ENCODE data around the gene CEPT1.
"Not testable (repeated sequence)": the region's sequence is repeated elsewhere in the genome, so short reads cannot be mapped to it uniquely, and the experiment has no call there.

The CEPT1 gene

DNA sequence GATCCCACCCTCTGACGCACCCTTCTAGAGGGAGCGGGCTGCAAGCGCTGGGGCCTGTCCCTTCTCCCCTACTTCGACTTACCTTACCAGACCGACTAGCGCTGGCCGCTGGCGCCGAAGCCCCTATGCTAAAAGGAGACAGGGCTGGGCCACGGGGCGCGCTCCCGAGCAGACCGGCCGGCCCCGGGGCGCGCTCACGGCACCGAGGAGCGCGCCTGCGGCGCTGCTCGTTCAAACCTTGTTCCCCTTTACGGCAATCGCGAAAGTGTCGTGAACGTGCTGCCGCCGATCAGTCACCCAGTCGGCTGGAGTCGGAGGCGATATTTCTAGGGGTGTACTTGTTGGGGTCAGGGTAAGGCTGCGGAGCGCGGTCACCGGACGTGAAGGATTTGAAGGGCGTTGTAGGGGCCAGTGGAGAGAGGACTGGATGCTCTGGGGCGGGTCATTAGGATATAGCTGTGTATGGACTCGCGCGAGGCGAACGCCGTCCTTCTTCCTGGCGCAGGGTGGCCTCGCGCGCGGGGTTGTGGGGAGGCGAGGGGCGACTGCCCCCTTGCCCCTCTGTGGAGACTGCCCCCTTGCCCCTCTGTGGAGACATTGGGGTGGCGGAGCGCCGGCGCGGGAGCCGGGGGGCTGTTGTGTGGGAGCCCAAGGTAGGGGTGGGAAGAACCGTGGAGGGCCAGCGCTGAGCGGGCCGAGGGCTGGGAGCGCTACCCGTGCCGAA is at the start of gene CEPT1, which contains the start of gene DRAM2:
CEPT1 (plus strand) TSS at position 268 of the 724 bp plus-strand sequence. CDS start 7,492 bp downstream, outside the sequence.
DRAM2 (minus strand) TSS at position 138 of the 724 bp plus-strand sequence. CDS start 8,539 bp downstream, outside the sequence.
- DNase-seq, result peak; percentile 50 to 94 (median 86)

GRCh38 chr1:111095421-111095820 is 44.6 kb upstream of the CEPT1 start:
- not testable (repeated sequence) for DNase-seq

GRCh38 chr1:111097356-111098099 is 42.5 kb upstream of the CEPT1 start:
- DNase-seq, result no peak

DNA sequence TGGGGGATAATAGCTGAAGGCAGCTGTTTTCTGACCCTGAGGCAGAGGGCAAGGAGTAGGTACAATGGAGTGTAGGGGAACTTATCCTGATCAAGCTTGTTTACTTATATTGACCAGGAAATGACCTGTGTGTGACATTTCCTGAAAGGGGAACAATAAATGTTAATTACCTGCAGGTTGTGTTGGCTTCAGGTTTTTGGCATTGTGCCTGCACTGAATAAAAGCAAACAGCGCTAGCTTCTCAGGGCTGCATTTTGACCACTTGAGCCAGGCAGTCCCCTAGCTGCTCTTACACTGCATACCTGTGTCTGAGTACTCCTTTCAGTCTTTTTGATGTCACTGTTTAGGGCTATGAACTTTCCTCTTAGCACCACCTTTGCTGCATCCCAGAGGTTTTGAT is 40.7 kb upstream of the CEPT1 start:
- DNase-seq, result no peak

GRCh38 chr1:111101854-111102642 is 38.0 kb upstream of the CEPT1 start:
- no peak for DNase-seq

GRCh38 chr1:111104981-111105380 is 35.0 kb upstream of the CEPT1 start:
- DNase-seq, result no peak

DNA sequence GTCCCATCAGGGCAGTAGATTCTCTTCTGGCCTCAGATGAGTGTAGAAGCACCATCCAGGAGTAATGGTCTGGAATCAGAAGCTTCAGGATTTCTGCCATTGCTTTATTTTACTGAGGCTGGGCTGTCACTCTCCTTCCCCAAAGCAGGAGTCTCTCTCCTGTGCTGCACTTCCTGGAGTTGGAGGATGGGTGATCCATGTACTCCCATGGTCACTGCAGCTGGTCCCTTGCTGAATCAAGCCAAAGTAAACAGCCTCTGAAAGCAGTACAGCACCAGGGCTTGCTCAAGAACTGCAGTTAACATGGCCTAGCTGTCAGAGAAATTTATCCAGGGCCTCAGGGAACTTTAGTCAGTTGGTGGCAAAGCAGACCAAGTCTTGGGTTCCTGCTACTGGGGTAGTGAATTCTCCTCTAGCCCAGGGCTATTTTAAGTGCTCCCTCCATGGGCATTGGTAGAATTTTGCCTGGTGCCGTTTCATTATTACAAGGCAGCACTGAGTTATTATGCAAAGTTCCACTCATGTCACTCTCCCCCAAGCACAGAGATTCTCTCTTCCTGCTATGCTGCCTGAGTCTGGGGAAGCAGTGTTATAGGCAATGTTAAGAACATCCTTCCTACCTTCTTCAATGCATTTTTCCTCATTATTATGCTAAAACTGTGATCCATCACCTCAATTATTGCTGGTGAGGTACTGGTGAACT is 29.7 kb upstream of the CEPT1 start:
- DNase-seq, result no peak

DNA sequence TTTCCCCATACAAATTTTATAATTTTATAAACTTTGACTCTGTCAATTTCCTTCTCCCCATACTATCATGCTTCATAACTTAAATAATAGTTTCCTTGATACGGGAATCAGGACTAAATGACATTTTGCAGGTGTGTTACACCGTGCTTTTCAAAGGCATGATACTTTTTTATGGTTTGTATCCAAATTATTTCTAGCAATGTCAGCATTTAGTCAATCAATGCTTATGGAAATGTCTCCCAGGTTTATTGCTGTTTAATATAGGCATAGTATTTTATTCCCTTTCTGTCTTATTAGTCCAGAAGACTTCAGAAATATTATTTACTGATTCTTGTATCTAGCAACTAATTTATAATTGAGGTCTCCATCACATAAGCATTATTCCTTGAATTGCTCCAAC is 23.5 kb upstream of the CEPT1 start:
- DNase-seq, result no peak

- no peak for DNase-seq
These were observed 13.7 kb upstream of the CEPT1 start for GRCh38 chr1:111126354-111126753.

DNA sequence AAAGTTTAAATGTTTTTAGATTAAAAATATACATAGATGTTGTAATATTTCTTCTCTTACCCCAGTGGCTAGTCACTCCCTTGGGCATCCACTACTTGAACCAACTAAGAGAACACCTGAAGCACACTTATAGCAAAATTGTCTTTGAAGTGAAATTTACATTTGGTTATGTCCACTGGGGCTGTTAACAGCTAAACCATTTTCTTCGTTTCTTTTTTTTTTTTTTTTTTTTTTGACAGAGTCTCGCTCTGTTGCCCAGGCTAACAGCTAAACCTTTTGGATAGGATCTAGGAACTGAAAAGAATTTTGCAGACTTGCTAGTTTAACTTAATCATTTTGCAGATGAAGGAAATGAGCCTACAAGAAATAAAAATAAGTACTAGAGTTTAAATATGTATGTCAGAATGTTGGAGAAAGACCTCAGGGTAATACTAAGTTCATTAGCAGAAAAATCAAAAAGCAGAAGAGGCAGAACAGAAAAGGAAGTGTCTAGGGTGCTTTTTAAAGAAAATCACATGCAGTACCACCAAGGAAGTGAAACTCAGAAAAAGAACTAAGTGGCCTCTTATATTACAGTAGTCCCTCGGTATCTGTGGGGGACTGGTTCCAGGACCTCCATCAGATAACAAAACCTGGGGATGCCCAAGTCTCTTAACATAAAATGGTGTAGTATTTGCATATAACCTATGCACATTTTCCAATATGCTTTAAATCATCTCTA is 11.9 kb upstream of the CEPT1 start:
- no peak for DNase-seq

GRCh38 chr1:111129376-111129775 is 10.6 kb upstream of the CEPT1 start:
- DNase-seq, result no peak

DNA sequence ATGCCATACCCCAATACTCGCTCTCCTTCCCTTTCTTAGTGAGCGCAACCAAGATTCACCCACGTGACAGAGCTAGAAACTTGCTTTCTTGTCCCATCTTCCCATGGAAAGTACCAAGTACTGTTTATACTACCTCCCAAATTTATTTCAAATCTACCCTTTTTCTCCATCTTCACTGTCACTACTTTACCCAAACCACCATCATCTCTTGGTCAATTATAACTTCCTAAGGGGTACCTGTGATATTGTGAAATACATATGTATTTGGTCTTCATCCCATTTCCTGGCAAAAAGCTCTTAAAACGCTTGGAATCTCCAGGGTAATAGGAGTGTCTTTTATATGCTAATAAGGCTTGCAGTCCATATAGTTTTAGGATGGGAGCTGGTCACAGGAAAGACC is 8.3 kb upstream of the CEPT1 start:
- no peak for DNase-seq

DNA sequence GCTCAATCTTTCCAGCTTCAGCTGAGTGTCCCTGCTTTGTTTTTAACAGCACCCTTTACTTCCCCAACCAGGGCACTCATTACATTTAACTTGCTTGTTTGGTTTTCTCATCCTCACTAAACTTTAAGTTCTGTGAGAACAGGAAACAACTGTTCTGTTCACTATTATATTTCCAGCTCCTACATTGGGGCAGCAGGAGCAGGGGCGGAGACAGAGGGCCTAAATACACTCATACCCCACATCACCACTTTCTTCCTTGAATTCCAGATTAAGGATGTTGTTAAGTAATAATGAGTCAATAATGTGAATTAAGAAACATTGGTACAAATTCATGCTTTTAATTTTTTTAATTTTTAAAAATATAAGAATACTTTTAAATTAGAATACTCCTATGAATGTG is 6.2 kb upstream of the CEPT1 start:
- DNase-seq, result no peak

DNA sequence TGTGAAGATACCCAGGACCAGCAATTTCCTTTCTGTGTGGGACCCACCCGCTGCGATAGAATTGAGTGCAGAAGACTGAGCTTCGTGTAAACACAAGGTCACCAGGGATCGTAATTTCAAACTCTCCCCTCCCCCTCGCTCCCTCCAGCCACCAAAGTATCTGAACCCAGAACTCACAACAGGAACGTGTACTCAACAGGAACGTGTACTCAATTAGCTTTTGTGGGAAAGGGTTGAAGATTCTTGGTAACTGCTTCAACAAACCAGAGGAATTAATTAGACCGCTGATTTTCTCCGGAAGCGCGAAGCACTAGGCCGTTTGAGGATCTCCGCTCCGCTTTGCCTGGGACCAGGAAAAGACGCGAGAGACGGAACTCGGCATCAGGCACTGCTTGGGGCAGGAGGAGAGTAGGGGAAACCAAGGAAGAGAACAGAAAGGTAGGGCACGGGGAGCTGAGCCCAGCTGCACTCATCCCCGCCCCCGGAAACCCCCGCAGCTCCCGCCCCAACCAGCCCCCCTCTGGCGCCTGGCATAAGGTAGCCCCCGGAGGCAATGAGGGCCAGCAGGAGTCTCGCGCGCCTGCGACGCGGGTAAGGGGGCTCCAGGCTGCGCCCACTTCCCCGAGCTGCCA is 583 bp upstream of the CEPT1 start:
- peak in 26 of 51 donors; percentile 10 to 81 (median 50) for DNase-seq

DNA sequence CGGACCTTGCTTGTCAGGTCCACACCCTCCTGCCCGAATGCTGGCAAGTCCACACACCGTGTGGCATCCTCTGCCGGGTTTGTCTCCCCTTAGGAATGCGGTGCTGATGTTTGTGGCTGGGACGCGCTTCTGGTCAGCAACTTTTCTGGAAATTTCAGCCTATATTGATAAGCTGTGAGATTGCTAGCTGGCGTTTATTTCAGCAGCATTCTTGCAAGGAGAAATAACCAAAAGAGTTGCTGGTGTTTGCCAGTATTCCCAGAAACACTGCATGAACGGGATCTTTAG is 601 bp downstream of the CEPT1 start:
- peak in 1 of 51 donors; percentile 40 for DNase-seq

- no peak for DNase-seq
These were observed 1.5 kb downstream of the CEPT1 start for GRCh38 chr1:111141245-111142220.

DNA sequence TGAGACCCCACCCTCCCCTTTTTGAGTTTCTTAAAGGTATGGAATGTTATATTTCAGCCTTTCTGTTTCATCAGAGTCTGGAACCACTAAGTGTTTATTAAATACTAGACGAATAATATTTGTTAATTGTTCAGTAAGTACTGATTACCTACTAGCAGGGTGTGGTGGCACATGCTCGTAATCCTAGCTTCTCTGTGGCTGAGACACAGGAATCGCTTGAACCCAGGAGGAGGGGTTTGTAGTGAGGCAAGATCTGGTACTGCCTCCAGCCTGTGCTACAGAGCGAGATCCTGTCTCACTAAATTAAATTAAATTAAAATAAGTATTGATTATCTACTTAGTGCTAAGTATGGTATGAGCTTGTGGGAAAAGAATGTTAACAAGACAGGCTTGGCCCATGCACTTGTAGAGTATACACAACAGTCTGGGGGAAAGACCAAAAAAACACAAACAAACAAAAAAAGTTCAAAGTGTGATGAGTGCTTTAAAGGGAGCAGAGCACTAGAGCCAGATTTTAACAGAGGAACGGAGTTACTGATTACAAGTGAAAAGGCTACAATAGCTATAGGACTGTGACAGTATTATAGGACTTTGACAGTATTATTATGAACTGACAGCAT is 2.4 kb downstream of the CEPT1 start:
- no peak for DNase-seq

DNA sequence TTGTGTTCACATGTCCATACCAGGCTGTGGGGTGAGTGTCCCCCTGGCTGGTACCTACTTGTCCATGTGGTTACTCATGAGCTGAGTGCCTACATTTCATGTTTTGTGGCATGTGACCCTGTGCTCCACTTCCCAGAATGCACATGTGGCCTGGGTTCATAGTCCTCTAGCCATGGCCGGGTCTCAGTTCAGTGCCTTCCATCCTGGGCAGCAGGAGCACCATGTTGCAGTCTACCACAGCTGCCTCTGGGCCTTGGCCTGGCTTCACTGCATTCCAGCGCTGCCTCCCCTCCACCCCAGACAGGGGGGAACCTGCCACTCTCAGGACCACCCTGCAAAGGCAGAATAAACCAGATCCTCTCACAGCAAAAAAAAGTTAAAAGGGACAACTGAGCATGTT is 5.5 kb downstream of the CEPT1 start:
- no peak for DNase-seq

Measured in hypothalamus (tissue), 51 donors.